WI38 (cell line): Measurements from ENCODE around the gene DDOST.

ENCODE experiments used
- H3K4me3 ChIP-seq: 2 replicates; pipeline ENCODE4 v1.5.1; 2011; ENCODE audit warnings: low read depth, mild to moderate bottlenecking, control low read depth, low read length
- CTCF ChIP-seq: IDR thresholded peaks from 2 replicates; pipeline ENCODE4 v1.5.1; 2012; ENCODE audit warnings: low read depth, mild to moderate bottlenecking, control low read depth, low read length

The DDOST gene

GRCh38 chr1:20689645-20690056 is 28.5 kb upstream of the DDOST start:
- H3K4me3 ChIP-seq: no peak overlapping the region
- TF ChIP-seq CTCF: no peak

- TF ChIP-seq CTCF: no peak
- H3K4me3 ChIP-seq: no peak overlapping the region
These were observed 25.9 kb upstream of the DDOST start for GRCh38 chr1:20686883-20687725.

GRCh38 chr1:20685741-20686140 is 24.6 kb upstream of the DDOST start:
- TF ChIP-seq CTCF: no peak
- no peak overlapping the region for H3K4me3 ChIP-seq

GRCh38 chr1:20685099-20685662 is 24.0 kb upstream of the DDOST start:
- H3K4me3 ChIP-seq: no peak overlapping the region
- no peak for TF ChIP-seq CTCF

GRCh38 chr1:20684651-20685050 is 23.5 kb upstream of the DDOST start:
- TF ChIP-seq CTCF: no peak
- no peak overlapping the region for H3K4me3 ChIP-seq

- no peak for TF ChIP-seq CTCF
- no peak overlapping the region for H3K4me3 ChIP-seq
These were observed 23.0 kb upstream of the DDOST start for GRCh38 chr1:20684050-20684620.

- TF ChIP-seq CTCF: no peak
- no peak overlapping the region for H3K4me3 ChIP-seq
These were observed 22.4 kb upstream of the DDOST start for GRCh38 chr1:20683614-20684013.
